Tibial nerve (tissue), 4 donors: ENCODE measurements around the gene LDB3. TPM values are rescaled to one million over a fixed set of nuclear protein-coding genes. Genes with fewer than 3 reads are reported as not detected.

Experiments used
- DNase-seq, 2 donors: peaks; one replicate each; pipeline ENCODE4 v3.0.0-alpha.2; 2019; ENCODE audit warnings: low spot score in 2 of 2
- H3K27ac ChIP-seq, 4 donors: fragments of 200-600 bp; sonication (generic) in 3 of 4; one replicate each; pipeline ENCODE4 v1.5.1; 2017 to 2019; ENCODE audit warnings: mild to moderate bottlenecking in 1 of 4
- H3K27me3 ChIP-seq, 2 donors: fragments of 200-600 bp; sonication (generic) in 1 of 2; one replicate each; pipeline versions ENCODE4 v1.5.1 to v1.6.0; 2017 to 2019
- H3K36me3 ChIP-seq, 3 donors: fragments of 200-600 bp; sonication (generic); one replicate each; pipeline ENCODE4 v1.5.1; 2018 to 2019
- H3K4me1 ChIP-seq, 4 donors: fragments of 200-600 bp; sonication (generic) in 3 of 4; one replicate each; pipeline ENCODE4 v1.5.1; 2017 to 2019
- H3K4me3 ChIP-seq, 4 donors: fragments of 200-600 bp; sonication (generic) in 3 of 4; one replicate each; pipeline ENCODE4 v1.5.1; 2017 to 2019; ENCODE audit warnings: mild to moderate bottlenecking in 1 of 4, moderate library complexity in 1 of 4
- H3K9me3 ChIP-seq, 4 donors: fragments of 200-600 bp; sonication (generic) in 3 of 4; one replicate each; pipeline ENCODE4 v1.5.1; 2017 to 2019
- EP300 ChIP-seq, 2 donors: sonication (generic); formaldehyde crosslinking; IDR thresholded peaks; one replicate each; pipeline ENCODE4 v1.6.1; 2017; ENCODE audit warnings: antibody characterized with exemption in 2 of 2, mild to moderate bottlenecking in 1 of 2
- POLR2A ChIP-seq, 2 donors: fragments of 450-650 bp; IDR thresholded peaks; one replicate each; pipeline ENCODE4 v1.6.1; 2017; ENCODE audit warnings: antibody characterized with exemption in 2 of 2, mild to moderate bottlenecking in 2 of 2, moderate library complexity in 2 of 2
- whole genome bisulfite sequencing, 2 donors: methylation state at CpG; one replicate each; pipeline ENCODE4 v1.1.5; 2018; 5-methylcytosine and 5-hydroxymethylcytosine counted together
- total RNA-seq, 4 donors: library from RNA; depleted of rRNA; stranded (reverse); fragments of >200 nt; gene quantifications; one replicate each; pipeline ENCODE4 v1.1.0, GENCODE V29; 2016
- TF ChIP-seq, protein P1 (sequence below), 5 experiments: fragments of 200-600 bp in 3 of 5; fragments of 450-650 bp in 2 of 5; sonication (generic) in 3 of 5; IDR thresholded peaks; one replicate each; pipeline ENCODE4 v1.5.1; 2016 to 2019; ENCODE audit warnings: antibody characterized with exemption in 5 of 5, mild to moderate bottlenecking in 3 of 5, moderate library complexity in 2 of 5

The LDB3 gene
- total RNA-seq, 4 donors from 2014 or later, result 5.4 to 18.6 (median 7.5) TPM

DNA sequence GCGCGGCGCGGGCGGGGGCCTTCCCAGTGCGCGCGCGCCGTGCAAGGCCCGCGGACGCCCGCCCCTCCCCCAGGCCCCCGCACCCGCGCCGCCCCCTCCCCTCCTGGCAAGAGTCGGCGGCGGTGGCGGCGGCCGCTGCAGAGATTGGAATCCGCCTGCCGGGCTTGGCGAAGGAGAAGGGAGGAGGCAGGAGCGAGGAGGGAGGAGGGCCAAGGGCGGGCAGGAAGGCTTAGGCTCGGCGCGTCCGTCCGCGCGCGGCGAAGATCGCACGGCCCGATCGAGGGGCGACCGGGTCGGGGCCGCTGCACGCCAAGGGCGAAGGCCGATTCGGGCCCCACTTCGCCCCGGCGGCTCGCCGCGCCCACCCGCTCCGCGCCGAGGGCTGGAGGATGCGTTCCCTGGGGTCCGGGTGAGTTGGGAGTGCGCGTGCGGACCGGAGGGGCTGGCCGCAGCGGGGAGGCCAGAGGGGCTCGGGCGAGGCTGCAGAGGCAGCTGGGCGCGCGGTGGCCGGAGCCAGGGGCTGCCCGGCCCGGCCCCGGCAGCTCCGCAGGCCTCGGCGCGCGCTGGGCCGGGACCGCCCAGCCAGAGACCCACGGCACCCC lies 88.3 kb downstream of the LDB3 start, which contains the start of gene BMPR1A:
TSS of gene BMPR1A (plus strand) at position 109 of the 602 bp plus-strand sequence. CDS start 119,400 bp downstream, outside the sequence.
- H3K4me1 ChIP-seq, result peaks cover 0 to 47% (median 16%) of the 10 kb centered on the region in 4 donors
- peak within 1 kb of the TSS; percentile 77 to 94 (median 86) for H3K4me3 ChIP-seq
- H3K27ac ChIP-seq, result peak within 1 kb of the TSS; percentile 96 to 99 (median 98)
- no peaks in the 10 kb centered on the region for H3K27me3 ChIP-seq
- H3K36me3 ChIP-seq, result no peaks in the 10 kb centered on the region
- TF ChIP-seq, protein P1, sequence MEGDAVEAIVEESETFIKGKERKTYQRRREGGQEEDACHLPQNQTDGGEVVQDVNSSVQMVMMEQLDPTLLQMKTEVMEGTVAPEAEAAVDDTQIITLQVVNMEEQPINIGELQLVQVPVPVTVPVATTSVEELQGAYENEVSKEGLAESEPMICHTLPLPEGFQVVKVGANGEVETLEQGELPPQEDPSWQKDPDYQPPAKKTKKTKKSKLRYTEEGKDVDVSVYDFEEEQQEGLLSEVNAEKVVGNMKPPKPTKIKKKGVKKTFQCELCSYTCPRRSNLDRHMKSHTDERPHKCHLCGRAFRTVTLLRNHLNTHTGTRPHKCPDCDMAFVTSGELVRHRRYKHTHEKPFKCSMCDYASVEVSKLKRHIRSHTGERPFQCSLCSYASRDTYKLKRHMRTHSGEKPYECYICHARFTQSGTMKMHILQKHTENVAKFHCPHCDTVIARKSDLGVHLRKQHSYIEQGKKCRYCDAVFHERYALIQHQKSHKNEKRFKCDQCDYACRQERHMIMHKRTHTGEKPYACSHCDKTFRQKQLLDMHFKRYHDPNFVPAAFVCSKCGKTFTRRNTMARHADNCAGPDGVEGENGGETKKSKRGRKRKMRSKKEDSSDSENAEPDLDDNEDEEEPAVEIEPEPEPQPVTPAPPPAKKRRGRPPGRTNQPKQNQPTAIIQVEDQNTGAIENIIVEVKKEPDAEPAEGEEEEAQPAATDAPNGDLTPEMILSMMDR (IDR thresholded peaks at IDR 0.05), result no peak
- TF ChIP-seq POLR2A (IDR thresholded peaks at IDR 0.05), result no peak
- TF ChIP-seq EP300 (IDR thresholded peaks at IDR 0.05), result peak in 1 of 2 donors; percentile 87
- peak in 1 of 2 donors; percentile 81 for DNase-seq
- 0 to 1% methylated on average over 11 to 40 of the region's 85 CpGs for whole genome bisulfite sequencing, 2 donors
- no peaks in the 10 kb centered on the region for H3K9me3 ChIP-seq

DNA sequence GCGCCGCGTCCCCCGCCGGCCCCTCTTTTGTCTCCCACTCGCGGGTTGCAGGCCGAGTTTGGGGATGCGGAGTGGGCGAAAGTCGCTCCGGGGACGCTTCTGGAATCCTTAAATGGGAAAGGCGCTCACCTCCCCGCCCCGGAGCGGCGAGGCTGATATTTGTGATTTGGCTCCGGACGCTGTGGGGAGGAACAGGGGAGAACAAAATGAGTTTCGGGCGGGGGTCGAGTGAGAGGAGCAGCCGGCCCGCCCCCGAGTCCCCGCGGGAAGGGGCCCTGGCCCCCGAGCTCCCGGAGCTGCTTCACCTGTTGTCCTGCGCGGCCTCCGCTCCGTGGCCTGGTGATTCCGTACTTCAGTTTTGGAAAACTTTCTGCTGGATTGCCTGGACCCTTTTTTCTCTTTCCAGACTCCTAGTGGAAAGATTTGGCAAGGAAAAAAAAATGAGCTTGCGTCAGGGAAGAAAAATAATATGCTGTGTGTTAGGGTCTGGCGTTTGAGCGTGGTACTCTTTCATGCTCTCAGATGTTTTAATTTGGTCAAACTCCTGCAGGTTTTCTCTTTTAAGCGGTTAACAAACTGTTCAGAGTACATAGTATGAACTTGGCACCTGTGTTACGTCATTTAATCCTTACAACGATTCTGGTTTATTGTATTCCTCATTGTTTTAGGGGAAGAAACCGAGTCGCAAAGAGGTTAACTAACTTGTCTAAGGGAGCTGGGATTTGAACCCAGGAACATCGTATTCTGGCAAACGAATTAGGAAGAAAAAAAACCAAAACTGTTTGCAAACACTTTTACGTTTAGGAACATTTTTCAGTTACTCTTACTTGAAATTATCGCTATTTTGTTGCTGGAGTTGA lies 89.0 kb downstream of the LDB3 start:
- Histone ChIP-seq H3K36me3 (no peaks in the 10 kb centered on the region), H3K27ac (peak overlapping the region; percentile 96 to 99 (median 97)), H3K4me1 (peaks cover 0 to 53% (median 16%) of the 10 kb centered on the region in 4 donors), H3K4me3 (peak overlapping the region; percentile 77 to 94 (median 84)), H3K9me3 (no peaks in the 10 kb centered on the region), H3K27me3 (no peaks in the 10 kb centered on the region)
- DNase-seq, result peak; percentile 26 to 36
- TF ChIP-seq POLR2A (IDR thresholded peaks at IDR 0.05) (peak in 1 of 2 donors; percentile 16), EP300 (IDR thresholded peaks at IDR 0.05) (peak in 1 of 2 donors; percentile 56)
- TF ChIP-seq, protein P1 (IDR thresholded peaks at IDR 0.05), result peak in 3 of 5 experiments; percentile 7 to 71 (median 60)
- WGBS, 2 donors, result 4% methylated on average over 42 of the region's 47 CpGs

DNA sequence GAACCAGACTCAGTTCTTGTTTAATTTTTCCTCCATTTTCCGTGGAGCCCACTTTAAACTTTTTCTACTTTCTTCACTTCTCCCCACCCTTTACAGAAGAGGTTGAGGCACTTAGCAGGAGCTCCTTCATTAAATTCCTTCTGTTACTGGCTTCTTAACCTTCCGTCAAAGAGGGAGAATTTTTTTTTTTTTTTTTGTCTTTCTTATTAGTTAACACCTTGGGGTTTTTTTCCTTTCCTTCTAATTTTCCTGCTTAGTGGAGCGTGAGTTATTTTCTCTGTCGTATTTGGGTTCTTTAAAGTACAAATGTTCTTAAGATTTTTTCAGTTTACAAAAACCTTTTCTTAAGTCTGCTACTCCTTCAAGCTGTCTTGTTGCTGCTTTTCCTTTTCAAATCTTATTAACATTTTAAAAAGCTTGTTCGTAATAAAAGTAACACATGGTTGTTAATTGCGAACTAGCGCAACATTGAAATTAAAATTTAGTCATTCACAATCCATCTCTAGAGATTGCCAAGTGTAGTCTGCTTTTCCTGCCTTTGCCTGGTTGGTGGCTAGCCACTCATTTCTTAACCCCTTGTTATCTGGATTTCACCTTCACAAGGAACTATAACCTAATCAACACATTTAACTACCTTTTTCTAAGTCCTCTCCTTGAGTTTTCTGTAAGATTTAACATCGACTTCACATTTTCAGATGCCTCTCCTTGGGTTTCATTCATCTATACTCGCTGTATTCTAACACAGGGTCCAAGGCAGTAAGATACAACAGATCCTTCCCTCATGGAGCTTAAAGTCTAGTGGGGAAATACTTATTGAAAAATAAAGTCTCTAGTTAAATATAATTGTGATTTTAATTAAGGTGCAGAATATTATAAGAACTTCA lies 90.1 kb downstream of the LDB3 start:
- Histone ChIP-seq H3K4me1 (peaks cover 0 to 61% (median 16%) of the 10 kb centered on the region in 4 donors), H3K27me3 (no peaks in the 10 kb centered on the region), H3K4me3 (peak overlapping the region; percentile 77 to 94 (median 84)), H3K36me3 (no peaks in the 10 kb centered on the region), H3K9me3 (no peaks in the 10 kb centered on the region), H3K27ac (peak overlapping the region; percentile 96 to 99 (median 97))
- TF ChIP-seq POLR2A (IDR thresholded peaks at IDR 0.05) (no peak), EP300 (IDR thresholded peaks at IDR 0.05) (no peak)
- TF ChIP-seq, protein P1 (IDR thresholded peaks at IDR 0.05), result no peak
- 16 to 20% methylated on average over 9 of the region's 9 CpGs for WGBS, 2 donors
- no peak for DNase-seq

DNA sequence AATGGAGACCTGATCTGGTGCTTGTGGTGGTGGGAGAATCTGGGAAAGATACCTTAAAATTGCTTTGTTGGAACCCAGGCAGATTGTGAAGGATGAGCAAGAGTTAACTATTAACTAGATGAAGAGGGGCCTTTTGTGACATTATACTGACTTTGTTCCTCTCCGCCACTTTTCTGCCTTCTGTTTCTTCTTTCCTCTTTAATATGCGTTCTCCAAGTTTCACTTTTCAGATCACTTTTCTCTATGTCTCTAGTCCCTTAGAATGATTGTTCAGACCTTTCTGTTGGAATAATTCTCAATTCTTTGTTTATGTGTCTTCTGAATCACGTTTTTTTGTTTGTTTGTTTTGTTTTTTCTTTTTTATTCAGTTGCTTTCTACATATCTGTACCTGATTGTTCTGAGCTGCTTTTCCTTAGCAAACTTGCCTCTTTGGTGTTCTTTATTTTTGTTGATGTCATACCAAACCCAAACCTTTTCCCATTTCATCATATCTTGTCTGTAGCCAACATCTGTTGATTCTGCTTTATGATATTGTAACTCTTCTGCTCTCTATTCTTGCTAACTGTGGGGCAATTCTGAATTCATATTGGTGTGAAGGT lies 90.9 kb downstream of the LDB3 start:
- Histone ChIP-seq H3K27me3 (no peaks in the 10 kb centered on the region), H3K36me3 (no peaks in the 10 kb centered on the region), H3K9me3 (no peaks in the 10 kb centered on the region), H3K4me1 (peaks cover 0 to 61% (median 16%) of the 10 kb centered on the region in 4 donors), H3K27ac (peak overlapping the region in 3 of 4 donors; percentile 17 to 97 (median 97)), H3K4me3 (peak overlapping the region in 1 of 4 donors; percentile 77)
- no peak for DNase-seq
- TF ChIP-seq POLR2A (IDR thresholded peaks at IDR 0.05) (no peak), EP300 (IDR thresholded peaks at IDR 0.05) (no peak)
- TF ChIP-seq, protein P1 (IDR thresholded peaks at IDR 0.05), result no peak
- 10 to 11% methylated on average over 3 of the region's 3 CpGs for WGBS, 2 donors
